ENCODE data around the gene MRPS35.

DNA sequence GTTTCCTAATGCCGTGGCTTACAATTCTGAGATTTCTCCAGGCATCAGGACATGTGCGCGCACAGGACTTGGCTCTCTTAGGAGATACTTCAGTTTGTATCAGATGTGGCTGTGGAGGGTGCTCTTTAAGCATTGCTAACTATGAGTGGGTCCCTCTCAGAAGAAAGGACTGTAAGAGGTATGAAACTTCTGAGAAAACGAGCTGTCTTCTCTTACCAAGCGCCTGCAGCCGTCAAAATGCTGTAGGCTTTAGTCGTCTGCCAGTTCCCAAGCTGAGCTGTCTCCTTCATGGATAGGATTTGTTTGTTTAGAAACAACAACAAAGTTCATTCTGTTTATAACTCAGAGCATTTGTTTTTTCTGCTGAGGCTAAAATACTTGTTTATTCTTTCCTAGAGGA lies 85.5 kb downstream of the MRPS35 start:
- TF ChIP-seq CTCF (conservative IDR thresholded peaks at IDR 0.05) (no peak), EZH2 (IDR thresholded peaks at IDR 0.05; ENCODE audit: low read depth) (no peak)
